ENCODE data around the gene USP10. TPM values are rescaled to one million over a fixed set of nuclear protein-coding genes. Genes with fewer than 3 reads are reported as not detected.
A peak's percentile ranks its signal among the peaks of the same experiment; 100 is the strongest.

The USP10 gene
- total RNA-seq, 4 donors from 2014 or later, result 63.0 to 98.4 (median 70.9) TPM

GRCh38 chr16:84785843-84786581 lies 86.2 kb downstream of the USP10 start:
- 35 to 53% methylated on average over 11 of the region's 11 CpGs for WGBS, 2 donors
- H3K9me3 ChIP-seq, result no peaks in the 10 kb centered on the region
- H3K36me3 ChIP-seq, result no peaks in the 10 kb centered on the region
- no peak overlapping the region for H3K4me3 ChIP-seq (replicated peaks in 1 of 3)
- intact Hi-C loops (cut with DNase I), result no loop called here
- TF ChIP-seq POLR2A (IDR thresholded peaks at IDR 0.05) (no peak), CTCF (IDR thresholded peaks at IDR 0.05) (no peak)
- peak overlapping the region; percentile 2 to 63 (median 46) for H3K27ac ChIP-seq
- peaks cover 17 to 29% of the 10 kb centered on the region in 2 donors for H3K4me1 ChIP-seq
- H3K27me3 ChIP-seq, result no peaks in the 10 kb centered on the region
- peak; percentile 60 to 73 for DNase-seq

- H3K4me3 ChIP-seq (replicated peaks in 1 of 3), result no peak overlapping the region
- H3K27ac ChIP-seq, result peak overlapping the region in 2 of 3 donors; percentile 2 to 32
- 49 to 66% methylated on average over 7 to 11 of the region's 13 CpGs for WGBS, 2 donors
- intact Hi-C loops (cut with DNase I), result no loop called here
- H3K27me3 ChIP-seq, result no peaks in the 10 kb centered on the region
- no peaks in the 10 kb centered on the region for H3K36me3 ChIP-seq
- TF ChIP-seq CTCF (IDR thresholded peaks at IDR 0.05) (no peak), POLR2A (IDR thresholded peaks at IDR 0.05) (no peak)
- DNase-seq, result peak; percentile 23 to 59
- H3K4me1 ChIP-seq, result peaks cover 17 to 29% of the 10 kb centered on the region in 2 donors
- H3K9me3 ChIP-seq, result no peaks in the 10 kb centered on the region
These were observed 86.9 kb downstream of the USP10 start for GRCh38 chr16:84786605-84787262.

- Histone ChIP-seq H3K27ac (peak overlapping the region in 1 of 3 donors; percentile 2), H3K4me3 (replicated peaks in 1 of 3) (no peak overlapping the region), H3K27me3 (no peaks in the 10 kb centered on the region), H3K4me1 (peaks cover 17 to 29% of the 10 kb centered on the region in 2 donors), H3K36me3 (no peaks in the 10 kb centered on the region), H3K9me3 (no peaks in the 10 kb centered on the region)
- no peak for TF ChIP-seq POLR2A (IDR thresholded peaks at IDR 0.05)
- no peak for TF ChIP-seq CTCF (IDR thresholded peaks at IDR 0.05)
- WGBS, 2 donors, result 31 to 55% methylated on average over 5 of the region's 5 CpGs
- DNase-seq, result no peak
- intact Hi-C loops (cut with DNase I), result no loop called here
These were observed 87.4 kb downstream of the USP10 start for GRCh38 chr16:84787263-84787622.

- no peak for DNase-seq
- peaks cover 17 to 29% of the 10 kb centered on the region in 2 donors for H3K4me1 ChIP-seq
- no peak overlapping the region for H3K27ac ChIP-seq
- H3K27me3 ChIP-seq, result no peaks in the 10 kb centered on the region
- no peaks in the 10 kb centered on the region for H3K9me3 ChIP-seq
- WGBS, 2 donors, result 91 to 95% methylated on average over 22 of the region's 22 CpGs
- no peak overlapping the region for H3K4me3 ChIP-seq (replicated peaks in 1 of 3)
- no peaks in the 10 kb centered on the region for H3K36me3 ChIP-seq
- intact Hi-C loops (cut with DNase I), result no loop called here
- no peak for TF ChIP-seq CTCF (IDR thresholded peaks at IDR 0.05)
- no peak for TF ChIP-seq POLR2A (IDR thresholded peaks at IDR 0.05)
These were observed 89.2 kb downstream of the USP10 start for GRCh38 chr16:84788920-84789391.

- WGBS, 2 donors, result 85 to 94% methylated on average over 11 of the region's 11 CpGs
- no peaks in the 10 kb centered on the region for H3K27me3 ChIP-seq
- H3K9me3 ChIP-seq, result no peaks in the 10 kb centered on the region
- no peak overlapping the region for H3K4me3 ChIP-seq (replicated peaks in 1 of 3)
- no peaks in the 10 kb centered on the region for H3K36me3 ChIP-seq
- no peak for DNase-seq
- no peak for TF ChIP-seq POLR2A (IDR thresholded peaks at IDR 0.05)
- no peak for TF ChIP-seq CTCF (IDR thresholded peaks at IDR 0.05)
- intact Hi-C loops (cut with DNase I), result no loop called here
- peaks cover 17 to 29% of the 10 kb centered on the region in 2 donors for H3K4me1 ChIP-seq
- H3K27ac ChIP-seq, result no peak overlapping the region
These were observed 89.6 kb downstream of the USP10 start for GRCh38 chr16:84789431-84789830.
